ENCODE measurements around the gene SLC12A8. TPM values are rescaled to one million over a fixed set of nuclear protein-coding genes. Genes with fewer than 3 reads are reported as not detected.

Gene SLC12A8
- total and polyA plus RNA-seq, 10 of the 15 experiments (the other 5 are each of a cell fraction or from before 2014, with no cell fraction given): 2.5 to 71.6 (median 50.1) TPM

DNA sequence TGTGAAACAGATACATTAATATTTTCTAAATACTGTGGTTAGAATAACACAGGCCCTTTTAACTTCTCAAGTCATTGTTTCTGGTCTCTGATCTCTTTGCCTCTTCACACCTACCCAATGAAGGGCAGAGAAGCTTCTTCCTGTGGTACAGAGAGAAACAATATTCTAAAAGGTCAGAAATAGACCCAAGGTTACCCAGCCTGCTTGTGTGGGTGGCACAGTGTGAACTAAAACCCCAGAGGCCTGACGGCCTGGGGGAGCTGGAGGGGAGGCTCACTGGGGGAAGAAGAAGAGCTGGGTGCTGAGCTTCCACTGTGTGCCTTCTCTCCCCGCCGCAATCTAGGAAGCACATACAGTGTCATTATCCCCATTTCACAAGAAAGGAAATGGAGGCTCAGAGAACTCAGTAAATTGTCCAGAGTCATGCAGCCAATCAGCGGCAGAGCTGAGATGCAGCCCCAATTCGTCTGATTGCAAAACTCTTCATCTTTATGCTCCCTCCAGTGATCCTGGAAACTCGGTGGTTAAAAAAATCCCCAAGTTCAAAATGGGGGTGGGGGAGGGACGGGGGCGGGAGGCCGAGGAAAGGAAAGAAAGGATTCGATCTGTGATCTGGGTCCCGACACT is 92.7 kb downstream of the SLC12A8 start (continued):
- peak; percentile 44; the same call in 1 of the 2 replicates for TF ChIP-seq YY1 (IDR thresholded peaks at IDR 0.05; ENCODE audit: low read depth, low read length)
- peak; percentile 45; the same call in 1 of the 2 replicates for TF ChIP-seq POLR2AphosphoS5 (IDR thresholded peaks at IDR 0.05; ENCODE audit: low read length)
- TF ChIP-seq ESRRA (IDR thresholded peaks at IDR 0.05; ENCODE audit: low read length): 0 out of 2 replicates have a peak, but pooled peaks have one; percentile 71
- 0 out of 2 replicates have a peak, but pooled peaks have one; percentile 50 for TF ChIP-seq ZNF207 (IDR thresholded peaks at IDR 0.05; ENCODE audit: borderline replicate concordance)
- no peak for TF ChIP-seq SIN3A (IDR thresholded peaks at IDR 0.05; ENCODE audit: low read depth, low read length)
- TF ChIP-seq, protein P1, sequence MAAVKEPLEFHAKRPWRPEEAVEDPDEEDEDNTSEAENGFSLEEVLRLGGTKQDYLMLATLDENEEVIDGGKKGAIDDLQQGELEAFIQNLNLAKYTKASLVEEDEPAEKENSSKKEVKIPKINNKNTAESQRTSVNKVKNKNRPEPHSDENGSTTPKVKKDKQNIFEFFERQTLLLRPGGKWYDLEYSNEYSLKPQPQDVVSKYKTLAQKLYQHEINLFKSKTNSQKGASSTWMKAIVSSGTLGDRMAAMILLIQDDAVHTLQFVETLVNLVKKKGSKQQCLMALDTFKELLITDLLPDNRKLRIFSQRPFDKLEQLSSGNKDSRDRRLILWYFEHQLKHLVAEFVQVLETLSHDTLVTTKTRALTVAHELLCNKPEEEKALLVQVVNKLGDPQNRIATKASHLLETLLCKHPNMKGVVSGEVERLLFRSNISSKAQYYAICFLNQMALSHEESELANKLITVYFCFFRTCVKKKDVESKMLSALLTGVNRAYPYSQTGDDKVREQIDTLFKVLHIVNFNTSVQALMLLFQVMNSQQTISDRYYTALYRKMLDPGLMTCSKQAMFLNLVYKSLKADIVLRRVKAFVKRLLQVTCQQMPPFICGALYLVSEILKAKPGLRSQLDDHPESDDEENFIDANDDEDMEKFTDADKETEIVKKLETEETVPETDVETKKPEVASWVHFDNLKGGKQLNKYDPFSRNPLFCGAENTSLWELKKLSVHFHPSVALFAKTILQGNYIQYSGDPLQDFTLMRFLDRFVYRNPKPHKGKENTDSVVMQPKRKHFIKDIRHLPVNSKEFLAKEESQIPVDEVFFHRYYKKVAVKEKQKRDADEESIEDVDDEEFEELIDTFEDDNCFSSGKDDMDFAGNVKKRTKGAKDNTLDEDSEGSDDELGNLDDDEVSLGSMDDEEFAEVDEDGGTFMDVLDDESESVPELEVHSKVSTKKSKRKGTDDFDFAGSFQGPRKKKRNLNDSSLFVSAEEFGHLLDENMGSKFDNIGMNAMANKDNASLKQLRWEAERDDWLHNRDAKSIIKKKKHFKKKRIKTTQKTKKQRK (IDR thresholded peaks at IDR 0.05; ENCODE audit: low read depth, low read length): no peak
- no peak for TF ChIP-seq HDGF (IDR thresholded peaks at IDR 0.05)
- TF ChIP-seq IRF5 (IDR thresholded peaks at IDR 0.05; ENCODE audit: borderline replicate concordance): no peak
- no peak for TF ChIP-seq RFX5 (IDR thresholded peaks at IDR 0.05; ENCODE audit: low read depth, low read length)
- TF ChIP-seq, protein P2, sequence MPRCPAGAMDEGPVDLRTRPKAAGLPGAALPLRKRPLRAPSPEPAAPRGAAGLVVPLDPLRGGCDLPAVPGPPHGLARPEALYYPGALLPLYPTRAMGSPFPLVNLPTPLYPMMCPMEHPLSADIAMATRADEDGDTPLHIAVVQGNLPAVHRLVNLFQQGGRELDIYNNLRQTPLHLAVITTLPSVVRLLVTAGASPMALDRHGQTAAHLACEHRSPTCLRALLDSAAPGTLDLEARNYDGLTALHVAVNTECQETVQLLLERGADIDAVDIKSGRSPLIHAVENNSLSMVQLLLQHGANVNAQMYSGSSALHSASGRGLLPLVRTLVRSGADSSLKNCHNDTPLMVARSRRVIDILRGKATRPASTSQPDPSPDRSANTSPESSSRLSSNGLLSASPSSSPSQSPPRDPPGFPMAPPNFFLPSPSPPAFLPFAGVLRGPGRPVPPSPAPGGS (IDR thresholded peaks at IDR 0.05; ENCODE audit: borderline replicate concordance, insufficient read depth, low read depth, low read length, poor library complexity, severe bottlenecking): no peak
- TF ChIP-seq TCF12 (IDR thresholded peaks at IDR 0.05; ENCODE audit: low read depth, low read length): 0 out of 2 replicates have a peak, but pooled peaks have one; percentile 38
- no peak for TF ChIP-seq RAD21 (IDR thresholded peaks at IDR 0.05; ENCODE audit: insufficient read depth, low read depth, low read length)
- TF ChIP-seq TBL1XR1 (IDR thresholded peaks at IDR 0.05; ENCODE audit: low read depth, low read length): peak; percentile 51; the same call in 1 of the 2 replicates
- TF ChIP-seq ZNF217 (IDR thresholded peaks at IDR 0.05): no peak
- TF ChIP-seq POU2F2 (IDR thresholded peaks at IDR 0.05; ENCODE audit: borderline replicate concordance, low read depth, low read length): no peak
- no peak for TF ChIP-seq PAX8 (IDR thresholded peaks at IDR 0.05)
- TF ChIP-seq WRNIP1 (IDR thresholded peaks at IDR 0.05; ENCODE audit: borderline replicate concordance, low read depth, low read length): no peak
- TF ChIP-seq JUND (IDR thresholded peaks at IDR 0.05; ENCODE audit: low read depth, low read length): no peak
- peak; percentile 68; the same call in 1 of the 2 replicates for TF ChIP-seq MTA2 (IDR thresholded peaks at IDR 0.05; ENCODE audit: low read depth)
- TF ChIP-seq KAT2A (conservative IDR thresholded peaks at IDR 0.05; ENCODE audit: control insufficient read depth, low read depth, low read length): no peak
- TF ChIP-seq, protein P3, sequence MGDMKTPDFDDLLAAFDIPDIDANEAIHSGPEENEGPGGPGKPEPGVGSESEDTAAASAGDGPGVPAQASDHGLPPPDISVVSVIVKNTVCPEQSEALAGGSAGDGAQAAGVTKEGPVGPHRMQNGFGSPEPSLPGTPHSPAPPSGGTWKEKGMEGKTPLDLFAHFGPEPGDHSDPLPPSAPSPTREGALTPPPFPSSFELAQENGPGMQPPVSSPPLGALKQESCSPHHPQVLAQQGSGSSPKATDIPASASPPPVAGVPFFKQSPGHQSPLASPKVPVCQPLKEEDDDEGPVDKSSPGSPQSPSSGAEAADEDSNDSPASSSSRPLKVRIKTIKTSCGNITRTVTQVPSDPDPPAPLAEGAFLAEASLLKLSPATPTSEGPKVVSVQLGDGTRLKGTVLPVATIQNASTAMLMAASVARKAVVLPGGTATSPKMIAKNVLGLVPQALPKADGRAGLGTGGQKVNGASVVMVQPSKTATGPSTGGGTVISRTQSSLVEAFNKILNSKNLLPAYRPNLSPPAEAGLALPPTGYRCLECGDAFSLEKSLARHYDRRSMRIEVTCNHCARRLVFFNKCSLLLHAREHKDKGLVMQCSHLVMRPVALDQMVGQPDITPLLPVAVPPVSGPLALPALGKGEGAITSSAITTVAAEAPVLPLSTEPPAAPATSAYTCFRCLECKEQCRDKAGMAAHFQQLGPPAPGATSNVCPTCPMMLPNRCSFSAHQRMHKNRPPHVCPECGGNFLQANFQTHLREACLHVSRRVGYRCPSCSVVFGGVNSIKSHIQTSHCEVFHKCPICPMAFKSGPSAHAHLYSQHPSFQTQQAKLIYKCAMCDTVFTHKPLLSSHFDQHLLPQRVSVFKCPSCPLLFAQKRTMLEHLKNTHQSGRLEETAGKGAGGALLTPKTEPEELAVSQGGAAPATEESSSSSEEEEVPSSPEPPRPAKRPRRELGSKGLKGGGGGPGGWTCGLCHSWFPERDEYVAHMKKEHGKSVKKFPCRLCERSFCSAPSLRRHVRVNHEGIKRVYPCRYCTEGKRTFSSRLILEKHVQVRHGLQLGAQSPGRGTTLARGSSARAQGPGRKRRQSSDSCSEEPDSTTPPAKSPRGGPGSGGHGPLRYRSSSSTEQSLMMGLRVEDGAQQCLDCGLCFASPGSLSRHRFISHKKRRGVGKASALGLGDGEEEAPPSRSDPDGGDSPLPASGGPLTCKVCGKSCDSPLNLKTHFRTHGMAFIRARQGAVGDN (IDR thresholded peaks at IDR 0.05): peak; percentile 80
